Measurements from ENCODE around the gene VTA1. TPM values are rescaled to one million over a fixed set of nuclear protein-coding genes. Genes with fewer than 3 reads are reported as not detected.

The VTA1 gene
- total RNA-seq, 1 donor from 2014 or later: 33.2 TPM

- intact Hi-C loops (cut with micrococcal nuclease): no loop called here
- Histone ChIP-seq H3K4me1 (no peaks in the 10 kb centered on the region), H3K4me3 (no peak overlapping the region), H3K9me3 (replicated peaks) (peaks cover 20% of the 10 kb centered on the region), H3K27me3 (ENCODE audit: low read depth) (no peaks in the 10 kb centered on the region), H3K27ac (replicated peaks) (no peak overlapping the region), H3K36me3 (peaks cover 88% of the 10 kb centered on the region)
- no peak for TF ChIP-seq CTCF (IDR thresholded peaks at IDR 0.05; ENCODE audit: borderline replicate concordance)
- DNase-seq: no peak
Measured at GRCh38 chr6:142173980-142174379, 26.9 kb downstream of the VTA1 start.

- Histone ChIP-seq H3K4me1 (no peaks in the 10 kb centered on the region), H3K9me3 (replicated peaks) (peaks cover 20% of the 10 kb centered on the region), H3K27ac (replicated peaks) (no peak overlapping the region), H3K27me3 (ENCODE audit: low read depth) (no peaks in the 10 kb centered on the region), H3K4me3 (no peak overlapping the region), H3K36me3 (peaks cover 83% of the 10 kb centered on the region)
- no peak for TF ChIP-seq CTCF (IDR thresholded peaks at IDR 0.05; ENCODE audit: borderline replicate concordance)
- intact Hi-C loops (cut with micrococcal nuclease): no loop called here
- no peak for DNase-seq
Measured at GRCh38 chr6:142174703-142175102, 27.6 kb downstream of the VTA1 start.

- Histone ChIP-seq H3K36me3 (peaks cover 49% of the 10 kb centered on the region), H3K27me3 (ENCODE audit: low read depth) (no peaks in the 10 kb centered on the region), H3K27ac (replicated peaks) (no peak overlapping the region), H3K4me1 (no peaks in the 10 kb centered on the region), H3K9me3 (replicated peaks) (peaks cover 20% of the 10 kb centered on the region), H3K4me3 (no peak overlapping the region)
- TF ChIP-seq CTCF (IDR thresholded peaks at IDR 0.05; ENCODE audit: borderline replicate concordance): no peak
- intact Hi-C loops (cut with micrococcal nuclease): no loop called here
- no peak for DNase-seq
Measured at GRCh38 chr6:142178129-142178528, 31.1 kb downstream of the VTA1 start.

GRCh38 chr6:142182004-142182403 lies 34.9 kb downstream of the VTA1 start:
- Histone ChIP-seq H3K27me3 (ENCODE audit: low read depth) (no peaks in the 10 kb centered on the region), H3K4me3 (no peak overlapping the region), H3K36me3 (peaks cover 20% of the 10 kb centered on the region), H3K9me3 (replicated peaks) (peaks cover 17% of the 10 kb centered on the region), H3K4me1 (peaks cover 16% of the 10 kb centered on the region), H3K27ac (replicated peaks) (no peak overlapping the region)
- TF ChIP-seq CTCF (IDR thresholded peaks at IDR 0.05; ENCODE audit: borderline replicate concordance): no peak
- no peak for DNase-seq
- intact Hi-C loops (cut with micrococcal nuclease): no loop called here

- Histone ChIP-seq H3K36me3 (peaks cover 7% of the 10 kb centered on the region), H3K27me3 (ENCODE audit: low read depth) (no peaks in the 10 kb centered on the region), H3K4me1 (peaks cover 25% of the 10 kb centered on the region), H3K4me3 (no peak overlapping the region), H3K27ac (replicated peaks) (no peak overlapping the region), H3K9me3 (replicated peaks) (peaks cover 4% of the 10 kb centered on the region)
- DNase-seq: no peak
- intact Hi-C loops (cut with micrococcal nuclease): no loop called here
- no peak for TF ChIP-seq CTCF (IDR thresholded peaks at IDR 0.05; ENCODE audit: borderline replicate concordance)
Measured at GRCh38 chr6:142183351-142183750, 36.3 kb downstream of the VTA1 start.

GRCh38 chr6:142184307-142184706 lies 37.2 kb downstream of the VTA1 start:
- Histone ChIP-seq H3K4me3 (no peak overlapping the region), H3K36me3 (peaks cover under 1% of the 10 kb centered on the region), H3K4me1 (peaks cover 25% of the 10 kb centered on the region), H3K27me3 (ENCODE audit: low read depth) (no peaks in the 10 kb centered on the region), H3K27ac (replicated peaks) (no peak overlapping the region), H3K9me3 (replicated peaks) (no peaks in the 10 kb centered on the region)
- intact Hi-C loops (cut with micrococcal nuclease): no loop called here
- TF ChIP-seq CTCF (IDR thresholded peaks at IDR 0.05; ENCODE audit: borderline replicate concordance): no peak
- no peak for DNase-seq
